Embryonic facial prominence (tissue), 1 donor: ENCODE measurements around the gene PIK3R5.
"Not testable (repeated sequence)": the region's sequence is repeated elsewhere in the genome, so short reads cannot be mapped to it uniquely, and the experiment has no call there.

Experiments
- DNase-seq: peaks from one replicate; pipeline ENCODE4 v3.0.0-alpha.2; 2016; ENCODE audit errors: extremely low spot score

PIK3R5 gene

GRCh38 chr17:8986295-8986694, 20.8 kb upstream of the PIK3R5 start:
- DNase-seq: no peak

- DNase-seq: no peak
These were observed 19.7 kb upstream of the PIK3R5 start for GRCh38 chr17:8985054-8985701.

DNA sequence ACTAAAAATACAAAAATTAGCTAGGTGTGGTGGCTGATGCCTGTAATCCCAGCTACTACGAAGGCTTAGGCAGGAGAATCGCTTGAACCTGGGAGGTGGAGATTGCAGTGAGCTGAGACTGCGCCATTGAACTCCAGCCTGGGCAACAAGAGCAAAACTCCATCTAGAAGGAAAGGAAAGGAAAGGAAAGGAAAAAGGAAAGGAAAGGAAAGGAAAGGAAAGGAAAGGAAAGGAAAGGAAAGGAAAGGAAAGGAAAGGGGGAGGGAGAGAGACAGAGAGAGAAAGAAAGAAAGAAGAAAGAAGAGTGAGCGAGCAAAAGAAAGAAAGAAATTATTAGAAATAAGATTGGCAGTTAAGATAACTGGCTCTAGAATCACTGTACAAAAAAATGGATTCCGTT, 18.7 kb upstream of the PIK3R5 start:
- not testable (repeated sequence) for DNase-seq

GRCh38 chr17:8981443-8981842, 15.9 kb upstream of the PIK3R5 start:
- no peak for DNase-seq

- DNase-seq: no peak
These were observed 14.2 kb upstream of the PIK3R5 start for GRCh38 chr17:8979715-8980114.

- no peak for DNase-seq
These were observed 11.1 kb upstream of the PIK3R5 start for GRCh38 chr17:8976638-8977037.

DNA sequence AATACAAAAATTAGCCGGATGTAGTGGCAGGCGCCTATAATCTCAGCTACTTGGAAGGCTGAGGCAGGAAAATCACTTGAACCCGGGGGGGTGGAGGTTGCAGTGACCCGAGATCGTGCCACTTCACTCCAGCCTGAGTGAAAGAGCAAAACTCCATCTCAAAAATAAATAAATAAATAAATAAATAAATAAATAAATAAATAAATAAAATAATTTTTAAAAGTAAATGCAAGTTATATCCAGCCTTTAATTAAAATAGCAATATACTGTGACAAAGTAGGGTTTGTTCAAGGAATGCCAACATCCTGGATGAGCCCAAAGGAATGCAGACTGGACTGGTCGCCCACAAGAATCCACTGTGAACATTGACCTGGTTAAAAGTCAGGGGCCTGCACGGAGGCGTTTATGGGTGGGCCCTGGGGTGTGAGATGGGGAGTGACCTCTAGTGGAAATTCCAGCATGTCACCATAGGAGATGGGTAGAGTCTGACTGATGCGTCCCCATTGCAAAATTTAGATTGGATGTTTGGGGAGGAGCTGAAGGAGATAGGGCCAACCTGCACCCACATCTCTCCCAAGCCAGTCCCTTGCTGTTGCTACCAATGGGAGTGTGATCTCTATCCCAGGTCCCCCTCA, 9.7 kb upstream of the PIK3R5 start:
- no peak for DNase-seq

GRCh38 chr17:8969901-8970300, 4.4 kb upstream of the PIK3R5 start:
- DNase-seq: no peak

- DNase-seq: no peak
These were observed 3.0 kb upstream of the PIK3R5 start for GRCh38 chr17:8968503-8968902.

- DNase-seq: no peak
These were observed 2.4 kb upstream of the PIK3R5 start for GRCh38 chr17:8967861-8968260.

DNA sequence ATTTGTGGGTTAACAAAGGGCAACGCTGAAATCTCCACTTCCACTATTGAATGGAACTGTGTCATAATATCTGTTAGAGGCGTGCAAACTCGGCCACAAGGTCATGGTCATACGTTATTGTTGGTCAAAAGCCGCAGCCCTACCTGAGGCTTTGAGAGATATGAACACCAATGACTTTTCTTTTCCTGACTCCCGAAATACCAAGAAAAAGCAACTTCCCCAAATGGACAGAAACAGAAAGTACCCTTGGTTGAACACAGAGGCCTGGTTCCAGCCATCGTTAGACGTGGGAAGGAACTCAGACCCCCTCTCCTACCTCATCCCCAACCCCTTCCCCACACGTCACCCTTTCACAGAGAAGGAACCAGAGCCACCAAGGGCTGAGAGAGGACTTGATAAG, 1.4 kb upstream of the PIK3R5 start:
- no peak for DNase-seq

GRCh38 chr17:8964801-8965393, 610 bp downstream of the PIK3R5 start:
- DNase-seq: no peak

DNA sequence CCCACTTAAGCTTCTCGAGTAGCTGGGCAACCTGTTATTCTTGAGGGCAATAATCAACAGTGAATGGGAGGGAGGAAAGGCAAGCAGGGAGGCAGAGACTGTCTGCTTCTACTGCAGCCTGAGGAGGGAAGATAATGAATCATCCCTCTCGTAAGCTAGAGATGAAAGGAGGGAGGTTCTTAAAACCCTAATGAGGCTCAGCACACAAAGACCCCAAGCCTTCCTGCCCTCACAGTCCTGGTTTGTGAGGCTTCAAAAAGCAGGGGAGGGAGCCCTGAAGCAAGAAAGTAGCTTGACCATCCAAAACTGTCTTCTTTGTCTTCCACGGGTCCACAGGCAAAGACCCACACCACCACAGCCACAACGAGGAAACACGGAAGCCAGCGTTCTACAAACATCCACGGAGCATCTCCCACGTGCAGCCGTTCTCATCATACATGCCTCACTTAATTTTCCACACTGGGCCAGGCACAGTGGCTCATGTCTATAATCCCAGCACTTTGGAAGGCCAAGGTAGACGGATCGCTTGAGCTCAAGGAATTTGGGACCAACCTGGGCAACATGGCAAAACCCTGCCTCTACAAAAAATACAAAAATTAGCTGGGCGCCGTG, 1.8 kb downstream of the PIK3R5 start:
- DNase-seq: no peak

DNA sequence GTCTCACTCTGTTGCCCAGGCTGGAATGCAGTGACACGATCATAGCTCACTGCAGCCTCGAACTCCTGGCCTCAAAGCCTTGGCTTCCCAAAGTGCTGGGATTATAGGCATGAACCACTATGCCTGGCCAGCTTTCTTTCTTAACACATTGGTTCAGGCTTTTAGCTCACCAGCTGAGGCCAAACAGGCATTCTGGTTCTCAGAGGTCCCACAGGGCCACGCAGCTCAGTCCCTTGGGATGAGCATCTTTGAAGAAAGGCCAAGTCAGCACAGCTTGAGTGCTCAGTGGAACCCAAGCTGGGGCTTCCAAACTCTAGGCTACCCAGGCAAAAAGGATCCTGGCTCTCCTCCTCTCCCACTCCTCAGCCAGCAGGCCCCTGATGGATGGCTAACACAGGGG, 2.5 kb downstream of the PIK3R5 start:
- DNase-seq: no peak

DNA sequence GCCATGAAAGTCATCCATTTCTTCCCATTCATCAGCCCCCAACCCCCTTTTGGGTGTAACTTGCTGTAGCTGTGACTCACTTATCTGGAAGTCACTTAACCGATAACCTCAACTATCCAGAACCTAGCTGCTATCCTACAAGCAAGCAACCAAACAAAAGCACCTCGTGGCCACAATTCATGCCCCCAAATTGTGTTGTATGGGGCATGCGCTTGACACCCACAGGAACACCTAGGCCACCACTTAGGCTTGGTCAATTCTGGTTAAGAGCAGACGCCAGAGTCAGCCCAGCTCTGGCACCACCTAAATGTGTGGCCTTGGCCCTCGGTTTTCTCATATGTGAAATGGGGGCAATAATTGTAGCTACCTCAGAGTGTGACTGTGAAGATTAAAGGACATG, 3.7 kb downstream of the PIK3R5 start:
- DNase-seq: no peak

GRCh38 chr17:8960325-8961140, 5.0 kb downstream of the PIK3R5 start:
- no peak for DNase-seq

DNA sequence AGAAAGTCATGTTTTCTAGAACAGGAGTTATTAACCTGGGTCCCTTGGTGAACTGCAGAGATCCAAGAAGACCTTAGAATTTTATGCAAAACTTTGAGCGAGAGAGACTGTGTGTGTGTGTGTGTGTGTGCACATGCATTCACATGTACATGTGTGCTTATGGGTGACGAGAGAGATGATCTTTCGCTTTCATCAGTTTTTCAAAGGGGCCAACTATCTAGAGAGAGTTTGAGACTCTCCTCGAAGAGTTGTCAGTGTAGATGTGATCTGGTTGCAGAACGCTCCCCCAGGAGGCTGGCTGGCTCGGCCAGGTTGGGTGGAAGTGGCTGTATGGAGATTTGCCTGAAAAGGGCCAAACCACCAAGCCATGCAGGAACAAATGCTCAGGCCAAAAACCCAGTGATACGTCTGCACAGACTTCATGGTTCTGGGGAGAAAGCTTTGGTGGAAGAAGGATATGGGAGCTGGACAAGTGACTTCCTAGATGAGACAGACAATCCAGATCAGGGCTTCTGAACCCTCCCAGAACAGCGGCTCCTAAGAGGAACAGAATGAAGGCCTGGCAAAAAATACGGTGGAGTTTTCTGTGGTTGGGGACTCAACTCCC, 6.1 kb downstream of the PIK3R5 start:
- DNase-seq: no peak

- DNase-seq: no peak
These were observed 7.8 kb downstream of the PIK3R5 start for GRCh38 chr17:8957721-8958120.

DNA sequence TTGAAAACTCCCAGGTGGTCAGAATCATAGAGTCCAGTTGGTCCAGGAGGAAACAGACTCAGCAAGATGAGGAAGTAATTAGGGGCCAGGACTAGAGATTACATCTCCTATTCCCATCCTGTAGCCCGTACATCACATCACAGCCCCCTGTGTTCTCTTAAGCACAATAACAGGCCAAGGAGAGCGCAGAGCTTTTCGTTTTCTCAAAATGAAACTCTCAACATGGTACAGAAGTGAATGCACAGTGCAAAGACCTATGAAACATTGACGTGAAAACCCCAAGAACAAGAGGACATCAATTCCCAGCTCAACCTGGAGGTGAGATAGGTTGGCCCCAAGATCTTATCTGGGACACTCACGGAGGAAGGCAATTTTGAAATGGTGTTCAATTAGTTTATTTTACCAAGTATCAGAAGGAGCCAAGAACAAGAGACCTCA, 9.0 kb downstream of the PIK3R5 start:
- DNase-seq: no peak

- DNase-seq: no peak
These were observed 10.2 kb downstream of the PIK3R5 start for GRCh38 chr17:8955021-8955959.

GRCh38 chr17:8954339-8954738, 11.2 kb downstream of the PIK3R5 start:
- no peak for DNase-seq
